H9 (cell line): ENCODE results near the gene STBD1. TPM values are rescaled to one million over a fixed set of nuclear protein-coding genes. Genes with fewer than 3 reads are reported as not detected.

Experiments used
- DNase-seq: peaks from one replicate; pipeline ENCODE4 v3.0.0-alpha.2; 2017
- H2AFZ ChIP-seq: one replicate; pipeline ENCODE4 v1.6.1; 2013; ENCODE audit warnings: mild to moderate bottlenecking, low read length, control low read depth, moderate library complexity
- H2AK5ac ChIP-seq: 2 replicates; pipeline ENCODE4 v1.6.1; 2013; ENCODE audit warnings: low read length, control low read depth, mixed read lengths; ENCODE audit not compliant: insufficient read length
- H2BK120ac ChIP-seq: one replicate; pipeline ENCODE4 v1.6.1; 2013; ENCODE audit warnings: low read depth, mild to moderate bottlenecking, low read length, control low read depth, inconsistent platforms; ENCODE audit not compliant: poor library complexity, severe bottlenecking
- H2BK12ac ChIP-seq: 2 replicates; pipeline ENCODE4 v1.6.1; 2013; ENCODE audit warnings: low read length, control low read depth, mixed read lengths, low read depth; ENCODE audit not compliant: insufficient read length
- H2BK15ac ChIP-seq: 2 replicates; pipeline ENCODE4 v1.6.1; 2013; ENCODE audit warnings: low read depth, low read length, control low read depth
- H2BK20ac ChIP-seq: one replicate; pipeline ENCODE4 v1.6.1; 2013; ENCODE audit warnings: low read depth, mild to moderate bottlenecking, low read length, control low read depth, inconsistent platforms; ENCODE audit not compliant: poor library complexity, severe bottlenecking
- H2BK5ac ChIP-seq: 2 replicates; pipeline ENCODE4 v1.6.1; 2013; ENCODE audit warnings: low read length, control low read depth, mixed read lengths; ENCODE audit not compliant: insufficient read length
- H3K14ac ChIP-seq: 2 replicates; pipeline ENCODE4 v1.6.1; 2013; ENCODE audit warnings: low read length, control low read depth; ENCODE audit not compliant: insufficient read depth
- H3K18ac ChIP-seq: 2 replicates; pipeline ENCODE4 v1.6.1; 2013; ENCODE audit warnings: low read depth, mild to moderate bottlenecking, mixed read lengths, low read length, control low read depth; ENCODE audit not compliant: insufficient read length
- H3K23ac ChIP-seq: 2 replicates; pipeline ENCODE4 v1.6.1; 2013; ENCODE audit warnings: low read length, control low read depth, mixed read lengths, low read depth; ENCODE audit not compliant: insufficient read length
- H3K23me2 ChIP-seq: 2 replicates; pipeline ENCODE4 v1.6.1; 2013; ENCODE audit warnings: low read depth, mild to moderate bottlenecking, mixed read lengths, low read length, control low read depth; ENCODE audit not compliant: insufficient read length, poor library complexity, severe bottlenecking
- H3K27ac ChIP-seq: 2 replicates; pipeline ENCODE4 v1.5.1; 2013; ENCODE audit warnings: low read length, control low read depth, mixed read lengths, low read depth; ENCODE audit not compliant: insufficient read length
- H3K27me3 ChIP-seq: 2 replicates; pipeline ENCODE4 v1.6.1; 2013; ENCODE audit warnings: low read length, control low read depth, inconsistent platforms; ENCODE audit not compliant: insufficient read depth
- H3K4ac ChIP-seq: 2 replicates; pipeline ENCODE4 v1.6.1; 2013; ENCODE audit warnings: low read depth, mild to moderate bottlenecking, control low read depth, inconsistent platforms, low read length, moderate library complexity
- H3K4me1 ChIP-seq: 2 replicates; pipeline ENCODE4 v1.6.1; 2013; ENCODE audit warnings: low read length, control low read depth, inconsistent platforms; ENCODE audit not compliant: insufficient read depth
- H3K4me2 ChIP-seq: 2 replicates; pipeline ENCODE4 v1.6.1; 2013; ENCODE audit warnings: low read length, control low read depth, mixed read lengths; ENCODE audit not compliant: insufficient read length, insufficient read depth
- H3K56ac ChIP-seq: 2 replicates; pipeline ENCODE4 v1.6.1; 2013; ENCODE audit warnings: low read depth, mild to moderate bottlenecking, mixed read lengths, low read length, control low read depth; ENCODE audit not compliant: insufficient read length
- H3K79me1 ChIP-seq: 2 replicates; pipeline ENCODE4 v1.6.1; 2013; ENCODE audit warnings: low read depth, mild to moderate bottlenecking, moderate library complexity, low read length, control low read depth, inconsistent platforms; ENCODE audit not compliant: insufficient read depth, poor library complexity, severe bottlenecking
- H3K79me2 ChIP-seq: 2 replicates; pipeline ENCODE4 v1.6.1; 2013; ENCODE audit warnings: low read length, control low read depth, inconsistent platforms; ENCODE audit not compliant: insufficient read depth
- H3K9ac ChIP-seq: 2 replicates; pipeline ENCODE4 v1.6.1; 2013; ENCODE audit warnings: low read length, control low read depth, mixed read lengths; ENCODE audit not compliant: insufficient read length; ENCODE audit errors: extremely low read depth
- H3K9me3 ChIP-seq: one replicate; pipeline ENCODE4 v1.6.1; 2013; ENCODE audit warnings: low read depth, low read length, inconsistent platforms; ENCODE audit not compliant: control insufficient read depth
- H3T11ph ChIP-seq: one replicate; pipeline ENCODE4 v1.6.1; 2013; ENCODE audit warnings: mild to moderate bottlenecking, low read length, control low read depth, inconsistent platforms
- H4K20me1 ChIP-seq: one replicate; pipeline ENCODE4 v1.6.1; 2013; ENCODE audit not compliant: control insufficient read depth, insufficient read length, insufficient read depth
- H4K5ac ChIP-seq: 2 replicates; pipeline ENCODE4 v1.6.1; 2013; ENCODE audit warnings: low read depth, mild to moderate bottlenecking, mixed read lengths, low read length, control low read depth; ENCODE audit not compliant: insufficient read length
- H4K8ac ChIP-seq: replicated peaks from 2 replicates; pipeline ENCODE4 v1.6.1; 2013; ENCODE audit warnings: low read length, control low read depth, mixed read lengths, low read depth; ENCODE audit not compliant: insufficient read length
- H4K91ac ChIP-seq: 2 replicates; pipeline ENCODE4 v1.6.1; 2013; ENCODE audit warnings: low read depth, mild to moderate bottlenecking, moderate library complexity, mixed read lengths, low read length, control low read depth; ENCODE audit not compliant: insufficient read length
- H3K27ac Mint-ChIP-seq, 3 experiments: 2 replicates in 2 of 3; 3 replicates in 1 of 3; pipeline ENCODE4 v1.8.0; 2020 to 2021; ENCODE audit warnings: mixed read lengths in 3 of 3, mild to moderate bottlenecking in 1 of 3, moderate library complexity in 1 of 3
- H3K27me3 Mint-ChIP-seq: 2 replicates; pipeline ENCODE4 v1.8.0; 2021; ENCODE audit warnings: low read depth, mild to moderate bottlenecking, moderate library complexity, mixed read lengths
- H3K36me3 Mint-ChIP-seq, 3 experiments: 2 replicates in 2 of 3; 3 replicates in 1 of 3; pipeline ENCODE4 v1.8.0; 2020 to 2021; ENCODE audit warnings: low read depth in 3 of 3, mixed read lengths in 3 of 3; ENCODE audit not compliant: insufficient read depth in 1 of 3
- H3K4me1 Mint-ChIP-seq, 2 experiments: 2 replicates each; pipeline ENCODE4 v1.8.0; 2020; ENCODE audit warnings: mixed read lengths in 2 of 2
- H3K4me3 Mint-ChIP-seq, 2 experiments: 2 replicates in 1 of 2; 3 replicates in 1 of 2; pipeline ENCODE4 v1.8.0; 2020 to 2021; ENCODE audit warnings: mild to moderate bottlenecking in 2 of 2, mixed read lengths in 2 of 2, moderate library complexity in 1 of 2
- H3K9me3 Mint-ChIP-seq, 2 experiments: 2 replicates in 1 of 2; 3 replicates in 1 of 2; pipeline ENCODE4 v1.8.0; 2020; ENCODE audit warnings: mild to moderate bottlenecking in 2 of 2, mixed read lengths in 2 of 2, moderate library complexity in 1 of 2
- total RNA-seq: library from RNA; stranded (reverse); gene quantifications from 2 replicates; pipeline ENCODE4 v1.2.1, GENCODE V29; 2021
- TF ChIP-seq, protein P1 (sequence below): fragments of 200-600 bp; sonication (generic); conservative IDR thresholded peaks from 3 replicates; pipeline ENCODE4 v1.8.0; 2021; ENCODE audit warnings: antibody characterized with exemption, mild to moderate bottlenecking

The STBD1 gene
- total RNA-seq, 1 experiment from 2014 or later, result 1.1 TPM

DNA sequence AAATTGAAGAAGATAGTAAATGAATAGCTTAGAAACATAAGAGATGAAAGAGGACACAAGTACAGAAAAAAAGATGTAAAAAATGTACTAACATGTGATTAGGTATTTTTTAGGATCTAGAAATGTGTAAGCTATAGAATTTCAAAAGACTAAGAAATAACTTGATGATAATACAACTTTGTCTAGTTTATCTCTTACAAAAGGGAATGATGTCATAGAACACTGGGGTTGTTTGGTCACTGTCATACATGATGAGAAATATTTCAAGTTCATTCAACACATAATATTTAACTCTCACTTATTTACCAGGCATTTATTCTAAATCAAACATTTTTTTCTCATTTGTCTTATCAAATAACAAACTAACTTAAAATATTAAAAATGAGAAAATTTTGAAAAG, 18.5 kb downstream of the STBD1 start:
- Histone ChIP-seq H2BK120ac (no peak overlapping the region), H3K9me3 (no peaks in the 10 kb centered on the region), H3K79me2 (no peaks in the 10 kb centered on the region), H3K4ac (no peak overlapping the region), H2BK5ac (no peak overlapping the region), H2BK15ac (no peak overlapping the region), H4K20me1 (no peaks in the 10 kb centered on the region), H4K8ac (no peak overlapping the region), H4K91ac (no peak overlapping the region), H2BK20ac (no peak overlapping the region), H3K14ac (no peak overlapping the region), H2BK12ac (no peak overlapping the region), H3K23me2 (no peaks in the 10 kb centered on the region), H3K4me1 (no peaks in the 10 kb centered on the region), H3K27ac (no peak overlapping the region), H3K18ac (no peak overlapping the region), H3K79me1 (no peaks in the 10 kb centered on the region), H3K27me3 (no peaks in the 10 kb centered on the region), H2AK5ac (no peak overlapping the region), H2AFZ (no peak overlapping the region), H3K23ac (no peak overlapping the region), H3K4me2 (no peak overlapping the region), H3K56ac (no peak overlapping the region), H3K9ac (no peak overlapping the region), H4K5ac (no peak overlapping the region), H3T11ph (no peak overlapping the region)
- Mint-ChIP-seq H3K4me1 (no peaks in the 10 kb centered on the region), H3K27ac (no peak overlapping the region), H3K4me3 (no peak overlapping the region), H3K27me3 (no peaks in the 10 kb centered on the region; the same call in 1 of the 2 replicates), H3K9me3 (peaks cover 22 to 41% of the 10 kb centered on the region in 2 experiments), H3K36me3 (peaks cover 3 to 20% (median 9%) of the 10 kb centered on the region in 3 experiments; a peak in 5 of 7 replicates)
- DNase-seq, result no peak
- TF ChIP-seq, protein P1, sequence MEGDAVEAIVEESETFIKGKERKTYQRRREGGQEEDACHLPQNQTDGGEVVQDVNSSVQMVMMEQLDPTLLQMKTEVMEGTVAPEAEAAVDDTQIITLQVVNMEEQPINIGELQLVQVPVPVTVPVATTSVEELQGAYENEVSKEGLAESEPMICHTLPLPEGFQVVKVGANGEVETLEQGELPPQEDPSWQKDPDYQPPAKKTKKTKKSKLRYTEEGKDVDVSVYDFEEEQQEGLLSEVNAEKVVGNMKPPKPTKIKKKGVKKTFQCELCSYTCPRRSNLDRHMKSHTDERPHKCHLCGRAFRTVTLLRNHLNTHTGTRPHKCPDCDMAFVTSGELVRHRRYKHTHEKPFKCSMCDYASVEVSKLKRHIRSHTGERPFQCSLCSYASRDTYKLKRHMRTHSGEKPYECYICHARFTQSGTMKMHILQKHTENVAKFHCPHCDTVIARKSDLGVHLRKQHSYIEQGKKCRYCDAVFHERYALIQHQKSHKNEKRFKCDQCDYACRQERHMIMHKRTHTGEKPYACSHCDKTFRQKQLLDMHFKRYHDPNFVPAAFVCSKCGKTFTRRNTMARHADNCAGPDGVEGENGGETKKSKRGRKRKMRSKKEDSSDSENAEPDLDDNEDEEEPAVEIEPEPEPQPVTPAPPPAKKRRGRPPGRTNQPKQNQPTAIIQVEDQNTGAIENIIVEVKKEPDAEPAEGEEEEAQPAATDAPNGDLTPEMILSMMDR, result no peak
